GM12878 (cell line): Measurements from ENCODE around the gene CNPY2. TPM values are rescaled to one million over a fixed set of nuclear protein-coding genes. Genes with fewer than 3 reads are reported as not detected.
A peak's percentile ranks its signal among the peaks of the same experiment; 100 is the strongest.

ENCODE experiments used
- ATF7 ChIP-seq: fragments of 450-650 bp; IDR thresholded peaks from 2 replicates; pipeline ENCODE4 v1.6.1; 2016; ENCODE audit warnings: low read depth, mild to moderate bottlenecking
- BHLHE40 ChIP-seq, 2 experiments: fragments of 450-650 bp in 1 of 2; IDR thresholded peaks; 2 replicates each; pipeline ENCODE4 v1.6.1; 2011 to 2017; ENCODE audit warnings: low read depth in 2 of 2, borderline replicate concordance in 1 of 2, improper control_type of control experiment in 1 of 2, low read length in 1 of 2, mild to moderate bottlenecking in 1 of 2
- CBFB ChIP-seq: IDR thresholded peaks from 2 replicates; pipeline ENCODE4 v1.6.1; 2016; ENCODE audit warnings: antibody characterized with exemption, low read depth
- CHD1 ChIP-seq: IDR thresholded peaks from 2 replicates; pipeline ENCODE4 v1.6.1; 2012; ENCODE audit warnings: low read depth, low read length, improper control_type of control experiment
- ESRRA ChIP-seq: IDR thresholded peaks from 2 replicates; pipeline ENCODE4 v1.6.1; 2012; ENCODE audit warnings: mild to moderate bottlenecking, low read length, improper control_type of control experiment
- FOXK2 ChIP-seq: fragments of 450-650 bp; IDR thresholded peaks from 2 replicates; pipeline ENCODE4 v1.6.1; 2017; ENCODE audit warnings: mild to moderate bottlenecking, moderate library complexity
- KAT2A ChIP-seq: conservative IDR thresholded peaks from 2 replicates; pipeline ENCODE4 v1.6.1; 2011; ENCODE audit warnings: low read depth, low read length; ENCODE audit not compliant: control insufficient read depth
- MTA3 ChIP-seq: IDR thresholded peaks from 2 replicates; pipeline ENCODE4 v1.6.1; 2012; ENCODE audit warnings: low read length, inconsistent platforms, borderline replicate concordance
- NFYA ChIP-seq: IDR thresholded peaks from 2 replicates; pipeline ENCODE4 v1.6.1; 2011; ENCODE audit warnings: low read depth, mild to moderate bottlenecking, low read length, improper control_type of control experiment, borderline replicate concordance
- NFYB ChIP-seq: IDR thresholded peaks from 2 replicates; pipeline ENCODE4 v1.6.1; 2011; ENCODE audit warnings: low read depth, mild to moderate bottlenecking, low read length, improper control_type of control experiment, moderate library complexity; ENCODE audit not compliant: insufficient read depth
- POLR2AphosphoS2 ChIP-seq: IDR thresholded peaks from 2 replicates; pipeline ENCODE4 v1.6.1; 2011; ENCODE audit warnings: low read depth, mild to moderate bottlenecking, low read length, improper control_type of control experiment, moderate library complexity
- RAD21 ChIP-seq: IDR thresholded peaks from 2 replicates; pipeline ENCODE4 v1.6.1; 2011; ENCODE audit warnings: mild to moderate bottlenecking, low read depth, low read length, moderate library complexity; ENCODE audit not compliant: insufficient read depth
- RAD51 ChIP-seq: fragments of 450-650 bp; IDR thresholded peaks from 2 replicates; pipeline ENCODE4 v1.6.1; 2016; ENCODE audit warnings: moderate library complexity, mild to moderate bottlenecking, inconsistent platforms
- SPI1 ChIP-seq: IDR thresholded peaks from 2 replicates; pipeline ENCODE4 v1.6.1; 2011; ENCODE audit warnings: low read depth, mild to moderate bottlenecking, low read length, moderate library complexity, borderline replicate concordance; ENCODE audit not compliant: insufficient read depth
- SREBF1 ChIP-seq: IDR thresholded peaks from 2 replicates; pipeline ENCODE4 v1.6.1; 2012; ENCODE audit warnings: mild to moderate bottlenecking, low read length
- ZBED1 ChIP-seq: IDR thresholded peaks from 2 replicates; pipeline ENCODE4 v1.6.1; 2016; ENCODE audit warnings: borderline replicate concordance
- ZNF622 ChIP-seq: fragments of 450-650 bp; IDR thresholded peaks from 2 replicates; pipeline ENCODE4 v1.6.1; 2017; ENCODE audit warnings: mild to moderate bottlenecking, inconsistent platforms
- ZZZ3 ChIP-seq: IDR thresholded peaks from 2 replicates; pipeline ENCODE4 v1.6.1; 2011; ENCODE audit warnings: low read depth; ENCODE audit not compliant: control insufficient read depth, insufficient read length
- polyA plus RNA-seq, 11 experiments: library from polyadenylated mRNA; depleted of rRNA in 4 of 11; unstranded in 6 of 11; stranded (reverse) in 5 of 11; fragments of >200 nt; fragmentation: Nextera tagmentation in 4 of 11; fragmentation: Illumina TruSeq in 1 of 11; extraction: Ambion mirVana in 4 of 11; extraction: Trizol in 1 of 11; gene quantifications; 1 replicate in 1 of 11; 2 replicates in 10 of 11; pipeline versions ENCODE4 v1.2.1 to v1.2.3, GENCODE V29; 2011 to 2016; ENCODE audit warnings: inconsistent platforms in 2 of 11, missing spikeins in 2 of 11, low read depth in 1 of 11
- total RNA-seq, 4 experiments: library from RNA; depleted of rRNA in 3 of 4; stranded (reverse); fragments of >200 nt in 3 of 4; fragmentation: Illumina TruSeq in 1 of 4; extraction: Trizol in 1 of 4; gene quantifications; 2 replicates each; pipeline versions ENCODE4 v1.2.1 to v1.2.3, GENCODE V29; 2013 to 2021
- TF ChIP-seq, protein P1 (sequence below): fragments of 450-650 bp; formaldehyde crosslinking; IDR thresholded peaks from 2 replicates; pipeline ENCODE4 v1.4.0; 2022; ENCODE audit warnings: mild to moderate bottlenecking, moderate library complexity
- TF ChIP-seq, protein P2 (sequence below): fragments of 450-650 bp; IDR thresholded peaks from 2 replicates; pipeline ENCODE4 v1.6.1; 2016; ENCODE audit warnings: mild to moderate bottlenecking, moderate library complexity, borderline replicate concordance
- TF ChIP-seq, protein P3 (sequence below): fragments of 450-650 bp; IDR thresholded peaks from 2 replicates; pipeline ENCODE4 v1.6.1; 2017; ENCODE audit warnings: mild to moderate bottlenecking, low read depth, inconsistent platforms; ENCODE audit not compliant: poor library complexity, severe bottlenecking

CNPY2 gene
- total and polyA plus RNA-seq, 10 of the 15 experiments (the other 5 are each of a cell fraction or from before 2014, with no cell fraction given): 25.0 to 276 (median 87.8) TPM

DNA sequence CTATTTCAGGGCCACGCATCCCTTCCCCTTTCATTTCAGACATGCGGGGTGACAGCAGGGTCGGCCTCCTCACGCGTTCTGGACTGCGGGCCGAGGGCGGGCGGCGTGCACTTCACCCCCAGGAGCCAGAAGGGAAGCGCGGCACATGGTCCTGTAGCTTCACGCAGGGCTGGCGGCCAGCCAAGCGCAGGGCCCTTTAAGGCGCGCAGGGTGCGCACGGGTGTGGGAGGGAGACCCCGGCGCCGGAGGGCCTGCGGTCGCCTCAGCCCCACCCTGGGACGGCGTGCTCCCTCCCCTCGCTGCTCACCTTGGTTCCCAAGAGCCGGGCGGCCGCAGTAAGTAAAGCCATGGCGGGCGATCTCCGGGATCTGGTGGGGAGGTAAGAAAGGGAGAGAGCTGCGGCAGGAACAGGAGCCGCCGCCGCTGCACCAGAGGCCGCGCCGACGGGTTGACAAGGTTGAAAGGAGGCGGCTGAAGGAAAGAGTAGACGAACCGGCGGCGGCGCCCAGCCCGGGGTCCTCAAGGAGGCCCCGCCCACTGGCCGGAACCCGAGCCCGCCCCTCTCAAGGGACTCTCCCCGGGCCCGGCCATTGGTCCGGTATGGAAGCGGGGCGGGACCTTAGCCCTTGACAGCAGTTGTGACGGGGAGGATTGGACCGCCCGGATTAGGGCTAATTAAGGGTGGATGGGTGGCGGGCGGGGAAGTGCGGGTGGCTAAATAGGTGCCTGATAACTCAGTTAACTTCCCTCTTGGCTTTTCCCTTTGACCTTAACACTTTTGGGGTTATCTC, 15.7 kb downstream of the CNPY2 start, which contains the start of gene CS (continued):
- TF ChIP-seq ATF7 (no peak), NFYB (peak; percentile 87), KAT2A (no peak), CHD1 (no peak), NFYA (no peak; the same call in 1 of the 2 replicates), ESRRA (no peak; the same call in 1 of the 2 replicates), MTA3 (no peak), SREBF1 (no peak; the same call in 1 of the 2 replicates), BHLHE40 (IDR thresholded peaks at IDR 0.05; ENCODE audit: borderline replicate concordance in 1 of 2, low read depth in 2 of 2, low read length in 1 of 2) (peak; percentile 49 to 91), ZNF622 (no peak), CBFB (no peak; the same call in none of the 2 replicates), SPI1 (0 out of 2 replicates have a peak, but pooled peaks have one; percentile 18), ZBED1 (no peak), POLR2AphosphoS2 (no peak), FOXK2 (no peak), RAD21 (no peak), RAD51 (no peak), ZZZ3 (no peak)
- TF ChIP-seq, protein P1, sequence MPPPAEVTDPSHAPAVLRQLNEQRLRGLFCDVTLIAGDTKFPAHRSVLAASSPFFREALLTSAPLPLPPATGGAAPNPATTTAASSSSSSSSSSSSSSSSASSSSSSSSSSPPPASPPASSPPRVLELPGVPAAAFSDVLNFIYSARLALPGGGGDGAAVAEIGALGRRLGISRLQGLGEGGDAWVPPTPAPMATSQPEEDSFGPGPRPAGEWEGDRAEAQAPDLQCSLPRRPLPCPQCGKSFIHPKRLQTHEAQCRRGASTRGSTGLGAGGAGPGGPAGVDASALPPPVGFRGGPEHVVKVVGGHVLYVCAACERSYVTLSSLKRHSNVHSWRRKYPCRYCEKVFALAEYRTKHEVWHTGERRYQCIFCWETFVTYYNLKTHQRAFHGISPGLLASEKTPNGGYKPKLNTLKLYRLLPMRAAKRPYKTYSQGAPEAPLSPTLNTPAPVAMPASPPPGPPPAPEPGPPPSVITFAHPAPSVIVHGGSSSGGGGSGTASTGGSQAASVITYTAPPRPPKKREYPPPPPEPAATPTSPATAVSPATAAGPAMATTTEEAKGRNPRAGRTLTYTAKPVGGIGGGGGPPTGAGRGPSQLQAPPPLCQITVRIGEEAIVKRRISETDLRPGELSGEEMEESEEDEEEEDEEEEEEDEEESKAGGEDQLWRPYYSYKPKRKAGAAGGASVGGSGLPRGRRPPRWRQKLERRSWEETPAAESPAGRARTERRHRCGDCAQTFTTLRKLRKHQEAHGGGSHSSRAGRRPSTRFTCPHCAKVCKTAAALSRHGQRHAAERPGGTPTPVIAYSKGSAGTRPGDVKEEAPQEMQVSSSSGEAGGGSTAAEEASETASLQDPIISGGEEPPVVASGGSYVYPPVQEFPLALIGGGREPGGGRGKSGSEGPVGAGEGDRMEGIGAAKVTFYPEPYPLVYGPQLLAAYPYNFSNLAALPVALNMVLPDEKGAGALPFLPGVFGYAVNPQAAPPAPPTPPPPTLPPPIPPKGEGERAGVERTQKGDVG (CRISPR knock-in tag): no peak
- TF ChIP-seq, protein P2, sequence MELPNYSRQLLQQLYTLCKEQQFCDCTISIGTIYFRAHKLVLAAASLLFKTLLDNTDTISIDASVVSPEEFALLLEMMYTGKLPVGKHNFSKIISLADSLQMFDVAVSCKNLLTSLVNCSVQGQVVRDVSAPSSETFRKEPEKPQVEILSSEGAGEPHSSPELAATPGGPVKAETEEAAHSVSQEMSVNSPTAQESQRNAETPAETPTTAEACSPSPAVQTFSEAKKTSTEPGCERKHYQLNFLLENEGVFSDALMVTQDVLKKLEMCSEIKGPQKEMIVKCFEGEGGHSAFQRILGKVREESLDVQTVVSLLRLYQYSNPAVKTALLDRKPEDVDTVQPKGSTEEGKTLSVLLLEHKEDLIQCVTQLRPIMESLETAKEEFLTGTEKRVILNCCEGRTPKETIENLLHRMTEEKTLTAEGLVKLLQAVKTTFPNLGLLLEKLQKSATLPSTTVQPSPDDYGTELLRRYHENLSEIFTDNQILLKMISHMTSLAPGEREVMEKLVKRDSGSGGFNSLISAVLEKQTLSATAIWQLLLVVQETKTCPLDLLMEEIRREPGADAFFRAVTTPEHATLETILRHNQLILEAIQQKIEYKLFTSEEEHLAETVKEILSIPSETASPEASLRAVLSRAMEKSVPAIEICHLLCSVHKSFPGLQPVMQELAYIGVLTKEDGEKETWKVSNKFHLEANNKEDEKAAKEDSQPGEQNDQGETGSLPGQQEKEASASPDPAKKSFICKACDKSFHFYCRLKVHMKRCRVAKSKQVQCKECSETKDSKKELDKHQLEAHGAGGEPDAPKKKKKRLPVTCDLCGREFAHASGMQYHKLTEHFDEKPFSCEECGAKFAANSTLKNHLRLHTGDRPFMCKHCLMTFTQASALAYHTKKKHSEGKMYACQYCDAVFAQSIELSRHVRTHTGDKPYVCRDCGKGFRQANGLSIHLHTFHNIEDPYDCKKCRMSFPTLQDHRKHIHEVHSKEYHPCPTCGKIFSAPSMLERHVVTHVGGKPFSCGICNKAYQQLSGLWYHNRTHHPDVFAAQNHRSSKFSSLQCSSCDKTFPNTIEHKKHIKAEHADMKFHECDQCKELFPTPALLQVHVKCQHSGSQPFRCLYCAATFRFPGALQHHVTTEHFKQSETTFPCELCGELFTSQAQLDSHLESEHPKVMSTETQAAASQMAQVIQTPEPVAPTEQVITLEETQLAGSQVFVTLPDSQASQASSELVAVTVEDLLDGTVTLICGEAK: no peak
- TF ChIP-seq, protein P3, sequence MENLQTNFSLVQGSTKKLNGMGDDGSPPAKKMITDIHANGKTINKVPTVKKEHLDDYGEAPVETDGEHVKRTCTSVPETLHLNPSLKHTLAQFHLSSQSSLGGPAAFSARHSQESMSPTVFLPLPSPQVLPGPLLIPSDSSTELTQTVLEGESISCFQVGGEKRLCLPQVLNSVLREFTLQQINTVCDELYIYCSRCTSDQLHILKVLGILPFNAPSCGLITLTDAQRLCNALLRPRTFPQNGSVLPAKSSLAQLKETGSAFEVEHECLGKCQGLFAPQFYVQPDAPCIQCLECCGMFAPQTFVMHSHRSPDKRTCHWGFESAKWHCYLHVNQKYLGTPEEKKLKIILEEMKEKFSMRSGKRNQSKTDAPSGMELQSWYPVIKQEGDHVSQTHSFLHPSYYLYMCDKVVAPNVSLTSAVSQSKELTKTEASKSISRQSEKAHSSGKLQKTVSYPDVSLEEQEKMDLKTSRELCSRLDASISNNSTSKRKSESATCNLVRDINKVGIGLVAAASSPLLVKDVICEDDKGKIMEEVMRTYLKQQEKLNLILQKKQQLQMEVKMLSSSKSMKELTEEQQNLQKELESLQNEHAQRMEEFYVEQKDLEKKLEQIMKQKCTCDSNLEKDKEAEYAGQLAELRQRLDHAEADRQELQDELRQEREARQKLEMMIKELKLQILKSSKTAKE: no peak
